Stimulated activated CD4-positive, alpha-beta T cell treated with anti-CD3 and anti-CD28 coated beads, Interleukin-1b, Interleukin-23, amount 100 ng/mL, for 1 hour (primary cell): ENCODE measurements around the gene LCLAT1.
"Not testable (repeated sequence)": the region's sequence is repeated elsewhere in the genome, so short reads cannot be mapped to it uniquely, and the experiment has no call there.

Source experiments
- DNase-seq, 2 donors: peaks; one replicate each; pipeline ENCODE4 v3.0.0-alpha.2; 2020; ENCODE audit warnings: low read depth in 2 of 2

The LCLAT1 gene

GRCh38 chr2:30487603-30488002 is 40.6 kb downstream of the LCLAT1 start:
- no peak for DNase-seq

- DNase-seq: no peak
These were observed 41.1 kb downstream of the LCLAT1 start for GRCh38 chr2:30488012-30488659.

DNA sequence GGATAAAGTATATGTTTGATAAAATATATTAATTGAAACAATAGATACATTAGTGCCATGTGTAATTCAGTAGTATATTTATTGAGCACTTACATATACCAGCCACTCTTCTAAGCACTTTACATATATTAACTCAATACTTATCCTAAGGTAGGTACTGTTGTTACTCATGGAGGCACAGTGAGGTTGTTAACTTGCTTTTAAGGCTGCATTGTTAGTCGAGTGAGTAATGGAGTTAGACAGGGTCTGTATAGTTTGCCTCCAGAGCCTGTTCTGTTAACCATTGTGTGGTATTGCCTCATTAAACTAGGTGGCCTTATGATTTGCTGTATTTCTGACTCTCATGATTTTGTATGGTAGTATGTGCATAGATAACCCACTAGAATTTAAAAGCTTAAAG is 44.2 kb downstream of the LCLAT1 start:
- DNase-seq: no peak

DNA sequence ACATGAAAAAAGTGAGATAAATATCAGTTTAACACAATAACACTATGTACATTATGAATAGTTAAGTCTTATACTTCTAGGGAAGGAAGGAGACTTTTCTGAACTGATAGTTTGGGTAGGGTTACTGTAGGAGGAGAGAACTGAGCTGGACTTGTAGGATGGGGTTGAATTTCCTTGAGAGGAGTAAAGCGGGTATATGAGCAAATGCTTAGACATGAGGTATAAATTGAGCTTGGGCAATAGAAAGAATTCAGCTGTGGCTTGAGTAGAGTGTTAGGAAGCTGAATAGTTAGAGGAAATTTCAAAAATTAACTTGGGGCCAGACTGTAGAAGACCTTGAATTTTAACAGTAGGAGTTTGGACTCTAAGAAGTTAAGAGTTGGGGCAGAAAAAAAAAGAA is 45.1 kb downstream of the LCLAT1 start:
- DNase-seq: no peak

DNA sequence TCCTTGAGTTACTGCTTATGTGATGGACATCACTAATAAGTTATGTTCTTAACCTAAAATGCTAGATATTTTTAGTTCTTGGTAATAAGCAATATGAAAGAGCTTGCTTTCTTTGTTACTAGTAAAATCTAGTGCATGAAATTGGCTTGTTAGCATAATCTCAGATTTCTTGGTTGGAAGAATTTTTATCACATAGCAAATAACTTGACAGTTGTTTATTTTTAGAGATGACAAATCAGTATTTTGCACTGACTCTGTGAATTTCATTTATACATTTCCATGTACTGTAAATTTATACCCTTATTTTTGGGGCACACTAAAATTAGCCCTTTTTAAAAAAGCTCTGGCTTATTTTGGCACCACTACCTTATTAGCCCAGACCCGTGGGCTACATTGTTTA is 45.6 kb downstream of the LCLAT1 start:
- no peak for DNase-seq

GRCh38 chr2:30493440-30493839 is 46.4 kb downstream of the LCLAT1 start:
- no peak for DNase-seq

DNA sequence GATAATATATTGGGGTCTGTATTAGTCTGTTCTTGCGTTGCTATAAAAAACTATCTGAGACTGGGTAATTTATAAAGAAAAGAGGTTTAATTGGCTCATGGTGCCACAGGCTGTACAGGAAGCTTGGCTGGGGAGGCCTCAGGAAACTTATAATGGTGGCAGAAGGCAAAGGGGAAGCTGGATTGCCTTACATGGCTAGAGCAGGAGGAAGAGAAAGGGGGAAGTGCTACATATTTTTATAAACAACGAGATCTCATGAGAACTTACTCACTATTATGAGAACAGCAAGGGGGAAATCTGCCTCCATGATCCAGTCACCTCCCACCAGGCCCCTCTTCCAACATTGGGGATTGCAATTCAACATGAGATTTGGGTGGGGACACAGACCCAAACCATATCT is 48.9 kb downstream of the LCLAT1 start:
- not testable (repeated sequence) for DNase-seq

GRCh38 chr2:30499681-30500080 is 52.6 kb downstream of the LCLAT1 start:
- no peak for DNase-seq

GRCh38 chr2:30500699-30501098 is 53.7 kb downstream of the LCLAT1 start:
- no peak for DNase-seq

DNA sequence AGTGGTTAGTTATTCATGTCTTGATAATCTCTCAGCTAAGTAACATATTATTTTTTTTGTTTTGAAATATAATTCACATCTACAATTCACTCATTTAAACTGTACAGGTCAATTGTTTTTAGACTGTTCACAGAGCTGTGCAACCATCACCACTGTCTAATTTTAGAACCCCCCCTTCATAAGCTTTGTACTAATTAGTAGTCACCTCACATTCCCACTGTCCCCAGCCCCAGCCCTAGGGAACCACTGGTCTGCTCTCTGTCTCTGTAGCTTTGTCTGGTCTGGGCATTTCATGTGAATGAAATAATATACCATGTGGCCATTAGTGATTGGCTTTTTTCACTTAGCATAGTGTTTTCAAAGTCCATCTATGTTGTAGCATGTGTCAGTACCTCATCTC is 55.3 kb downstream of the LCLAT1 start:
- DNase-seq: no peak

GRCh38 chr2:30503007-30503694 is 56.1 kb downstream of the LCLAT1 start:
- DNase-seq: no peak

DNA sequence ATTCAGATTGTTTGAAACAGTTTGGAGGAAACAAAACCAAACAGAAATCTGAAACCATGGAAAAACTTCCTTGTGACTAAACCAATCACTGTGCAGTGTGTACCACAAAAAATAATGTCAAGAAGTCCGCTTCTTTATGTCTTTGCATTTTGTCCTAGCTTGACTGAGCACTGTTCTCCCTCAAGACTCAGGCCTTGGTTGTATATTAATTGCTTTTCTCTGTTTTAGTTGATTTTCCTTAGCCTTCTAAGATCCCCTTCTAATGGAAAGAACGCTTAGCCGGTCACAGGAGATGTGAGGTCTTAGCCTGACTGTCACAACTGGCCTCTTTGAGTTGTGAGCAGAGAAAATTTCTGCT is 56.6 kb downstream of the LCLAT1 start:
- no peak for DNase-seq

- no peak for DNase-seq
These were observed 57.7 kb downstream of the LCLAT1 start for GRCh38 chr2:30504731-30505130.

GRCh38 chr2:30505500-30506180 is 58.6 kb downstream of the LCLAT1 start:
- DNase-seq: no peak

DNA sequence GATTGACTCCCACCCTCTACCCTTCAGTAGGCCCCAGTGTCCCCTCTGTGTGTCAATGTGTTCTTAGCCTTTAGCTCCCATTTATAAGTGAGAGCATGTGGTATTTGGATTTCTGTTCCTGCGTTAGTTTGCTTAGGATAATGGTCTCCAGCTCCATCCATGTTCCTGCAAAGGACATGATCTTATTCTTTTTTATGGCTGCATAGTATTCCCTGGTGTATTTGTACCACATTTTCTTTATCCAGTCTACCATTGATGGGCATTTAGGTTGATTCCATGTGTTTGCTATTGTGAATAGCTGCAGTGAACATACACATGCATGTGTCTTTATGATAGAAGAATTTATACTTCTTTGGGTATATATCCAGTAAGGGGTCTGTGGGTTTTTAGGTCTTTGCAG is 60.4 kb downstream of the LCLAT1 start:
- not testable (repeated sequence) for DNase-seq

DNA sequence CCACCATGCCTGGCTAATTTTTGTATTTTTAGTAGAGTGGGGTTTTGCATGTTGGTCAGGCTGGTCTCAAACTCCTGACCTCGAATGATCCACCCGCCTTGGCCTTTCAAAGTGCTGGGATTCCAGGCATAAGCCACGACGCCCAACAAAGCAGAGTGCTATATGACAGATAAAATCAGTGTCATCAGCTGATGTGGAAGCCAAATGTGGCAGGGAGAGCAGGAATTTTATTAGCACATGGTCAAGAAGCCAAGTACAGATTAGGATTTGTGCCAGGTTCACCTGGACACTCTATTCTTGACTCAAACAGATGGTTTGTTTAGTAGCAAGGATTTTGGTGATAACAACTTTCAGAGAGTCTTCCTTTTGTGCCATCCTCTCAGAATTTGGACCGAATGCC is 62.7 kb downstream of the LCLAT1 start:
- no peak for DNase-seq

- DNase-seq: no peak
These were observed 63.4 kb downstream of the LCLAT1 start for GRCh38 chr2:30510409-30510808.

GRCh38 chr2:30511122-30512083 is 64.4 kb downstream of the LCLAT1 start:
- no peak for DNase-seq

GRCh38 chr2:30512243-30512886 is 65.3 kb downstream of the LCLAT1 start:
- no peak for DNase-seq

DNA sequence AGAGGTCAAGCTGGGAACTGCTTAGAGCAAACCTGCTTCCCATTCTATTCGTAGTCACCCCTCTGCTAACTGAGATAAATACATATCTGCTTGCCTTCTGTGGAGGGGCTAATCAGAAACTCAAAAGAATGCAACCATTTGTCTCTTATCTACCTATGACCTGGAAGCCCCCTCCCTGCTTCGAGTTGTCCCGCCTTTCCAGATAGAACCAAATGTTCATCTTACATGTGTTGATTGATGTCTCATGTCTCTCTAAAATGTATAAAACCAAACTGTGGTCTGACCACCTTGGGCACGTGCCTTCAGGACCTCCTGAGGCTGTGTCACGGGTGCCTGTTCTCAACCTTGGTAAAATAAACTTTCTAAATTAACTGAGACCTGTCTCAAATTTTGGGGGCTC is 66.6 kb downstream of the LCLAT1 start:
- DNase-seq: not testable (repeated sequence)

DNA sequence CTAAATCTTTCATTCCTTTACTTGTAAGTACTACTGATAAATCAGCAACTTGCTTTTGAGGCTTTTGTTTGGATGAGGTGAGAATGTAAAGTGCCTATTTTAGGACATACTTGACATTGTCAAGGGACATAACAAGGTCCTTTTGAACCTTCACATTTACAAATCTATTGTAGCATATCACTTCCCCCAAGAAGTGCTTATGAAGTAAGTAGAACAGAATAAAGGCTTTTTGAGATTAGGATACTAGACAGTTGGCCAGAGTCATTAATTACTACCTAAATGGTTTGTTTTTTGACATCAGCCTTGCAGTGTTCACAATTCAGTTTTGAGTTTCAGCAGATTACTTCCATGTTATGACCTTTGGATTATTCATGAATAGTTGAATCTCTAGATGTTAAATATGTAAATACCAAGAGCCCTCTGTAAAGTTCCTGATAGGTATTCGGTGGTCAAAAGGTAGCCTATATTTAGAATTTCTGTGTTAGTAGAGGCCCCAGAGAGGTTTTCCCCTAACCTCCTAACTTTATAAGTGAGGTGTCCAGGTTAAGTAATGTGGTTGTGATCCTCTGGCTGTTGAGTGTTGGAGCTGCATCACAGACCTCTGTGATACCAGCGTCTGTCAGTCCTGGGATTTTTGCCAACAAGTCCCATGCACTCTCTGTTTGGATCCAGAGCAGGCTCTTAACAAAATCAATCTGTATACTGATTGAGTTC is 67.2 kb downstream of the LCLAT1 start:
- no peak for DNase-seq
